ENCODE data around the gene ANKRD22.

DNA sequence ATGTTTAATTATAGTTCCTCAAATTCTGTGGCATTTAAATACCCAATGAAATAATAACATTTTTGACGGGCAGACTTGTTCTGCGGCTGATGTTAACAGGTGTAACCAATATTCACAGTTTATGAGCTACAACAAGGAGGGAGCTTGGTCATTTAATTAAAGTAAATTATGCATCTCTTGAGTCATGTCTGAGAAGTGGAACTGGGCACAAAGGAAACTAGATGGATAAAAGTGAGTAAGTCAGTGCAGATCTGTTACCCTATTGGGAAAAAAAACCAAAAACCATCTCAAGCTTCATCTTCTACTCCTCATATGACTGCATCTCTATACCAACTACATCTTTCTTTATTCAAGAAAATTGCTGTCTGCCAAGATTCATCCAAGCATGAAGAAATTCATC, 24.0 kb downstream of the ANKRD22 start:
- TF ChIP-seq, protein P1, sequence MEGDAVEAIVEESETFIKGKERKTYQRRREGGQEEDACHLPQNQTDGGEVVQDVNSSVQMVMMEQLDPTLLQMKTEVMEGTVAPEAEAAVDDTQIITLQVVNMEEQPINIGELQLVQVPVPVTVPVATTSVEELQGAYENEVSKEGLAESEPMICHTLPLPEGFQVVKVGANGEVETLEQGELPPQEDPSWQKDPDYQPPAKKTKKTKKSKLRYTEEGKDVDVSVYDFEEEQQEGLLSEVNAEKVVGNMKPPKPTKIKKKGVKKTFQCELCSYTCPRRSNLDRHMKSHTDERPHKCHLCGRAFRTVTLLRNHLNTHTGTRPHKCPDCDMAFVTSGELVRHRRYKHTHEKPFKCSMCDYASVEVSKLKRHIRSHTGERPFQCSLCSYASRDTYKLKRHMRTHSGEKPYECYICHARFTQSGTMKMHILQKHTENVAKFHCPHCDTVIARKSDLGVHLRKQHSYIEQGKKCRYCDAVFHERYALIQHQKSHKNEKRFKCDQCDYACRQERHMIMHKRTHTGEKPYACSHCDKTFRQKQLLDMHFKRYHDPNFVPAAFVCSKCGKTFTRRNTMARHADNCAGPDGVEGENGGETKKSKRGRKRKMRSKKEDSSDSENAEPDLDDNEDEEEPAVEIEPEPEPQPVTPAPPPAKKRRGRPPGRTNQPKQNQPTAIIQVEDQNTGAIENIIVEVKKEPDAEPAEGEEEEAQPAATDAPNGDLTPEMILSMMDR (conservative IDR thresholded peaks at IDR 0.05 in 1 of 2, IDR thresholded peaks at IDR 0.05 in 1 of 2; ENCODE audit: extremely low read depth in 1 of 2, insufficient read depth in 1 of 2, low read depth in 1 of 2, low read length in 2 of 2), result no peak
- no peak for TF ChIP-seq EZH2 (IDR thresholded peaks at IDR 0.05; ENCODE audit: borderline replicate concordance, low read length)

All from mammary epithelial cell (primary cell).